Measurements from ENCODE around the gene IP6K2. TPM values are rescaled to one million over a fixed set of nuclear protein-coding genes. Genes with fewer than 3 reads are reported as not detected.

Gene IP6K2
- total RNA-seq, 1 experiment from 2014 or later, result 105 TPM

GRCh38 chr3:48695393-48695753 is 21.6 kb downstream of the IP6K2 start:
- Mint-ChIP-seq H3K4me1 (ENCODE audit: low read depth, unreplicated experiment) (peaks cover 12% of the 10 kb centered on the region), H3K27me3 (ENCODE audit: unreplicated experiment) (no peaks in the 10 kb centered on the region), H3K9me3 (ENCODE audit: low read depth, unreplicated experiment) (no peaks in the 10 kb centered on the region), H3K4me3 (ENCODE audit: low read depth, unreplicated experiment) (peak overlapping the region; percentile 29), H3K36me3 (ENCODE audit: insufficient read depth, unreplicated experiment) (peaks cover 68% of the 10 kb centered on the region), H3K27ac (ENCODE audit: unreplicated experiment) (no peak overlapping the region)
- intact Hi-C loops (cut with micrococcal nuclease; ENCODE audit: unreplicated experiment), result no loop called here
- CTCF ChIA-PET, result interaction anchor here (0.6 kb wide), 1 partner anchor 142 kb away, joined by 4 read pairs; no protein-coding TSS in a partner anchor
- peak; percentile 19 for DNase-seq
- BruUV-seq (replicated peaks), result no TSS peak
- TF ChIP-seq CTCF (IDR thresholded peaks at IDR 0.05; ENCODE audit: unreplicated experiment), result no peak

GRCh38 chr3:48694610-48695392 is 22.2 kb downstream of the IP6K2 start:
- Mint-ChIP-seq H3K27ac (ENCODE audit: unreplicated experiment) (peak overlapping the region; percentile 13), H3K9me3 (ENCODE audit: low read depth, unreplicated experiment) (no peaks in the 10 kb centered on the region), H3K4me3 (ENCODE audit: low read depth, unreplicated experiment) (peak overlapping the region; percentile 29), H3K4me1 (ENCODE audit: low read depth, unreplicated experiment) (peaks cover 12% of the 10 kb centered on the region), H3K27me3 (ENCODE audit: unreplicated experiment) (no peaks in the 10 kb centered on the region), H3K36me3 (ENCODE audit: insufficient read depth, unreplicated experiment) (peaks cover 73% of the 10 kb centered on the region)
- BruUV-seq (replicated peaks), result no TSS peak
- CTCF ChIA-PET, result no interaction called here
- peak; percentile 48 for DNase-seq
- intact Hi-C loops (cut with micrococcal nuclease; ENCODE audit: unreplicated experiment), result no loop called here
- no peak for TF ChIP-seq CTCF (IDR thresholded peaks at IDR 0.05; ENCODE audit: unreplicated experiment)

- H3K27ac Mint-ChIP-seq (ENCODE audit: unreplicated experiment), result no peak overlapping the region
- peaks cover 12% of the 10 kb centered on the region for H3K4me1 Mint-ChIP-seq (ENCODE audit: low read depth, unreplicated experiment)
- intact Hi-C loops (cut with micrococcal nuclease; ENCODE audit: unreplicated experiment), result no loop called here
- no peak for TF ChIP-seq CTCF (IDR thresholded peaks at IDR 0.05; ENCODE audit: unreplicated experiment)
- DNase-seq, result no peak
- CTCF ChIA-PET, result no interaction called here
- H3K4me3 Mint-ChIP-seq (ENCODE audit: low read depth, unreplicated experiment), result no peak overlapping the region
- H3K27me3 Mint-ChIP-seq (ENCODE audit: unreplicated experiment), result no peaks in the 10 kb centered on the region
- BruUV-seq (replicated peaks), result TSS peak; percentile 38
- H3K9me3 Mint-ChIP-seq (ENCODE audit: low read depth, unreplicated experiment), result no peaks in the 10 kb centered on the region
- H3K36me3 Mint-ChIP-seq (ENCODE audit: insufficient read depth, unreplicated experiment), result peaks cover 68% of the 10 kb centered on the region
Measured at GRCh38 chr3:48693826-48694225, 23.2 kb downstream of the IP6K2 start.

GRCh38 chr3:48692551-48692950 is 24.5 kb downstream of the IP6K2 start:
- intact Hi-C loops (cut with micrococcal nuclease; ENCODE audit: unreplicated experiment), result no loop called here
- H3K27me3 Mint-ChIP-seq (ENCODE audit: unreplicated experiment), result no peaks in the 10 kb centered on the region
- H3K4me1 Mint-ChIP-seq (ENCODE audit: low read depth, unreplicated experiment), result peaks cover 12% of the 10 kb centered on the region
- H3K27ac Mint-ChIP-seq (ENCODE audit: unreplicated experiment), result no peak overlapping the region
- peaks cover 63% of the 10 kb centered on the region for H3K36me3 Mint-ChIP-seq (ENCODE audit: insufficient read depth, unreplicated experiment)
- H3K4me3 Mint-ChIP-seq (ENCODE audit: low read depth, unreplicated experiment), result no peak overlapping the region
- DNase-seq, result no peak
- H3K9me3 Mint-ChIP-seq (ENCODE audit: low read depth, unreplicated experiment), result no peaks in the 10 kb centered on the region
- TF ChIP-seq CTCF (IDR thresholded peaks at IDR 0.05; ENCODE audit: unreplicated experiment), result no peak
- no TSS peak for BruUV-seq (replicated peaks)
- CTCF ChIA-PET, result no interaction called here

Data from Calu3 (cell line).